ENCODE results near the gene SEMA6D. TPM values are rescaled to one million over a fixed set of nuclear protein-coding genes. Genes with fewer than 3 reads are reported as not detected.

Gene SEMA6D
- total and polyA plus RNA-seq, 2 donors (not counting 3 experiments of a cell fraction or from before 2014, with no cell fraction given), result 16.3 to 22.5 TPM

DNA sequence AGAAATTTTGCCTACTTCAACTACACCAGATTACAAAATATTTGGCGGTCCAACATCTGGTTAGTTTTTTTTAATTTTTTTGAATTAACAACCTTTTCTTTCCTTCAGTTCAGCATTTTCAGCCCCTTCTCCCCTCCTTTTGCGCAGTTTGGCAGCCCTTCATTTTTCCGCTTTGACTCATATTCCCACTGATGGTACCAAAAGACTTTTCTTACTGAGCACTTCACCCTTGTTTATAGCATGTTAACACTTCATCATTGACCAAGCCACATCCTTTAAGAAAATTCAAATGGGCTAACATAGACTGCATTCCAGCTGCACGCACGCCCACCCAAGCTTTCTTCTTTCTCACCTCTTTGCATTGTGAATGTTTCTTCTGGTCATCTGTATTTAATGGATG lies 49.7 kb downstream of the SEMA6D start:
- Histone ChIP-seq H3K4me1 (ENCODE audit: control insufficient read depth, extremely low read depth, insufficient read depth, low read length) (no peaks in the 10 kb centered on the region), H4K20me1 (replicated peaks; ENCODE audit: control insufficient read depth, extremely low read depth, insufficient read depth, low read length) (no peaks in the 10 kb centered on the region), H3K9me1 (replicated peaks; ENCODE audit: control insufficient read depth, extremely low read depth, insufficient read depth, low read length) (no peaks in the 10 kb centered on the region), H3K79me2 (ENCODE audit: control insufficient read depth, insufficient read depth, low read length) (no peaks in the 10 kb centered on the region), H3K27me3 (ENCODE audit: control insufficient read depth in 2 of 2, insufficient read depth in 2 of 2, low read length in 2 of 2) (no peaks in the 10 kb centered on the region), H3K4me2 (ENCODE audit: insufficient read depth, low read length) (no peak overlapping the region), H3K4me3 (replicated peaks in 1 of 3; ENCODE audit: insufficient read depth in 1 of 3, low read depth in 1 of 3, low read length in 3 of 3) (no peak overlapping the region), H3K9ac (replicated peaks; ENCODE audit: extremely low read depth, insufficient read depth, low read length) (no peak overlapping the region), H3K9me3 (replicated peaks; ENCODE audit: control insufficient read depth, insufficient read depth, low read length) (no peaks in the 10 kb centered on the region), H3K36me3 (ENCODE audit: control insufficient read depth in 2 of 2, extremely low read depth in 1 of 2, insufficient read depth in 2 of 2, low read length in 2 of 2) (peaks cover 17 to 33% of the 10 kb centered on the region in 2 experiments), H3K27ac (ENCODE audit: insufficient read depth, low read depth, low read length) (no peak overlapping the region), H2AFZ (ENCODE audit: low read depth, low read length) (no peak overlapping the region)
- dilution Hi-C loops (cut with MboI; ENCODE audit: extremely low pct_ligation_motif_present, low sequenced_read_pairs), result no loop called here
- intact Hi-C loops (cut with micrococcal nuclease), result no loop called here
- POLR2A ChIA-PET, result no interaction called here
- FAIRE-seq, result no peak
- TF ChIP-seq, protein P1, sequence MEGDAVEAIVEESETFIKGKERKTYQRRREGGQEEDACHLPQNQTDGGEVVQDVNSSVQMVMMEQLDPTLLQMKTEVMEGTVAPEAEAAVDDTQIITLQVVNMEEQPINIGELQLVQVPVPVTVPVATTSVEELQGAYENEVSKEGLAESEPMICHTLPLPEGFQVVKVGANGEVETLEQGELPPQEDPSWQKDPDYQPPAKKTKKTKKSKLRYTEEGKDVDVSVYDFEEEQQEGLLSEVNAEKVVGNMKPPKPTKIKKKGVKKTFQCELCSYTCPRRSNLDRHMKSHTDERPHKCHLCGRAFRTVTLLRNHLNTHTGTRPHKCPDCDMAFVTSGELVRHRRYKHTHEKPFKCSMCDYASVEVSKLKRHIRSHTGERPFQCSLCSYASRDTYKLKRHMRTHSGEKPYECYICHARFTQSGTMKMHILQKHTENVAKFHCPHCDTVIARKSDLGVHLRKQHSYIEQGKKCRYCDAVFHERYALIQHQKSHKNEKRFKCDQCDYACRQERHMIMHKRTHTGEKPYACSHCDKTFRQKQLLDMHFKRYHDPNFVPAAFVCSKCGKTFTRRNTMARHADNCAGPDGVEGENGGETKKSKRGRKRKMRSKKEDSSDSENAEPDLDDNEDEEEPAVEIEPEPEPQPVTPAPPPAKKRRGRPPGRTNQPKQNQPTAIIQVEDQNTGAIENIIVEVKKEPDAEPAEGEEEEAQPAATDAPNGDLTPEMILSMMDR (IDR thresholded peaks at IDR 0.05; ENCODE audit: extremely low read depth in 1 of 2, insufficient read depth in 1 of 2, low read depth in 1 of 2, low read length in 2 of 2), result no peak
- TF ChIP-seq GATA2 (IDR thresholded peaks at IDR 0.05; ENCODE audit: insufficient read depth, insufficient read length, low read depth, low read length), result no peak
- no peak for TF ChIP-seq JUN (IDR thresholded peaks at IDR 0.05; ENCODE audit: borderline replicate concordance, insufficient read depth, insufficient read length, low read depth)
- no peak for TF ChIP-seq MYC (IDR thresholded peaks at IDR 0.05; ENCODE audit: low read depth, low read length)
- no peak for TF ChIP-seq FOS (IDR thresholded peaks at IDR 0.05; ENCODE audit: borderline replicate concordance, insufficient read depth, low read length)
- no peak for TF ChIP-seq POLR2AphosphoS5 (IDR thresholded peaks at IDR 0.05; ENCODE audit: insufficient read depth, low read depth, low read length)
- TF ChIP-seq POLR2A (IDR thresholded peaks at IDR 0.05; ENCODE audit: low read depth, low read length), result no peak
- TF ChIP-seq, protein P2, sequence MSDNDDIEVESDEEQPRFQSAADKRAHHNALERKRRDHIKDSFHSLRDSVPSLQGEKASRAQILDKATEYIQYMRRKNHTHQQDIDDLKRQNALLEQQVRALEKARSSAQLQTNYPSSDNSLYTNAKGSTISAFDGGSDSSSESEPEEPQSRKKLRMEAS (IDR thresholded peaks at IDR 0.05; ENCODE audit: insufficient read depth, insufficient read length), result no peak
- TF ChIP-seq EZH2 (IDR thresholded peaks at IDR 0.05; ENCODE audit: borderline replicate concordance, low read depth, low read length, severe bottlenecking), result no peak
- CTCF ChIA-PET, result interaction anchor here (1.2 to 1.8 kb wide), 2 partner anchors 49 to 55 kb away, joined by 3 to 4 read pairs; no protein-coding TSS in a partner anchor
- BruUV-seq (replicated peaks), result no TSS peak
- no peak for DNase-seq (ENCODE audit: low read depth, low spot score)

Data from endothelial cell of umbilical vein (primary cell).